ENCODE results near the gene STAG1. TPM values are rescaled to one million over a fixed set of nuclear protein-coding genes. Genes with fewer than 3 reads are reported as not detected.
"Not testable (repeated sequence)": the region's sequence is repeated elsewhere in the genome, so short reads cannot be mapped to it uniquely, and the experiment has no call there.

Gene STAG1
- polyA plus RNA-seq, 2 of the 4 experiments (the other 2 are of a cell fraction): 12.8 to 19.2 TPM

- DNase-seq (ENCODE audit: low read depth in 1 of 2, low spot score in 1 of 2): peak in 1 of 2 experiments; percentile 14
- H3K4me3 ChIP-seq: no peak overlapping the region
- no peak for FAIRE-seq
- ChIA-PET CTCF (interaction anchor here (0.8 kb wide), 1 partner anchor 135 kb away, joined by 3 read pairs; the partner anchor contains the start of gene STAG1), POLR2A (no interaction called here)
- no peaks in the 10 kb centered on the region for H3K9me3 ChIP-seq
- TF ChIP-seq HEYL (CRISPR knock-in tag; IDR thresholded peaks at IDR 0.05) (no peak), ZNF302 (CRISPR knock-in tag; IDR thresholded peaks at IDR 0.05) (no peak), JUNB (IDR thresholded peaks at IDR 0.05) (no peak), NFE2L2 (conservative IDR thresholded peaks at IDR 0.05; ENCODE audit: low read length) (no peak), SREBF2 (IDR thresholded peaks at IDR 0.05) (no peak), RARB (CRISPR knock-in tag; IDR thresholded peaks at IDR 0.05) (no peak), MAFK (IDR thresholded peaks at IDR 0.05; ENCODE audit: partially characterized antibody) (no peak), CBX2 (IDR thresholded peaks at IDR 0.05; ENCODE audit: borderline replicate concordance, low read depth) (no peak), NPAS2 (CRISPR knock-in tag; IDR thresholded peaks at IDR 0.05; ENCODE audit: borderline replicate concordance) (no peak)
- TF ChIP-seq, protein P1, sequence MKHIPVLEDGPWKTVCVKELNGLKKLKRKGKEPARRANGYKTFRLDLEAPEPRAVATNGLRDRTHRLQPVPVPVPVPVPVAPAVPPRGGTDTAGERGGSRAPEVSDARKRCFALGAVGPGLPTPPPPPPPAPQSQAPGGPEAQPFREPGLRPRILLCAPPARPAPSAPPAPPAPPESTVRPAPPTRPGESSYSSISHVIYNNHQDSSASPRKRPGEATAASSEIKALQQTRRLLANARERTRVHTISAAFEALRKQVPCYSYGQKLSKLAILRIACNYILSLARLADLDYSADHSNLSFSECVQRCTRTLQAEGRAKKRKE (CRISPR knock-in tag; IDR thresholded peaks at IDR 0.05; ENCODE audit: low read depth): no peak
- H3K4me1 ChIP-seq: no peaks in the 10 kb centered on the region
- peak in 1 of 2 experiments; percentile 49; a peak in 1 of 6 replicates for ATAC-seq
- no peak overlapping the region for H3K27ac ChIP-seq
- no peak overlapping the region for H3K4me2 ChIP-seq
These were observed 135.0 kb downstream of the STAG1 start for GRCh38 chr3:136617198-136617597.

DNA sequence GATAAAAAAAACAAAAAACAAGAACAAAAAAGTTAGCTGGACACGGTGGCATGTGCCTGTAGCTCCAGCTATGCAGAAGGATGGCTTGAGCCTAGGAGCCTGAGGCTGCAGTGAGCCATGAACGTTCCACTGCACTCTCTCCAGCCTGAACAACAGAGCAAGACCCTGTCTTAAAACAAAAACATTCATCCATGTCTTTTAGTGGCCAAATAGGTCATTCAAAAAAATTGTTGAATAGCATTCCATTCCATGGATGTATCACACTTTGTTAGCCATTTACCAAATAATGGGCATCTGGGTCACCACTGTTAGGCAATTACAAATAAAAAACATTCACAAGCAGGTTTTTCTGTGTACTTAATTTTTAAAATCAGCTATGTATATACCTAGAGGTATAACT lies 139.7 kb downstream of the STAG1 start:
- 91% methylated on average over 2 of the region's 2 CpGs for WGBS (ENCODE audit: missing lambda C conversion rate)
- H3K27ac ChIP-seq: no peak overlapping the region
- TF ChIP-seq ESRRA (IDR thresholded peaks at IDR 0.05; ENCODE audit: borderline replicate concordance, low read length): no peak
- TF ChIP-seq RFX5 (IDR thresholded peaks at IDR 0.05): no peak
- no peak for TF ChIP-seq NFE2L2 (conservative IDR thresholded peaks at IDR 0.05; ENCODE audit: low read length)
- no peak for TF ChIP-seq ELK1 (IDR thresholded peaks at IDR 0.05; ENCODE audit: low read depth, low read length)
- TF ChIP-seq, protein P1 (CRISPR knock-in tag; IDR thresholded peaks at IDR 0.05; ENCODE audit: low read depth): no peak
- no peak for TF ChIP-seq HDAC2 (IDR thresholded peaks at IDR 0.05)
- TF ChIP-seq PBX3 (IDR thresholded peaks at IDR 0.05): no peak
- TF ChIP-seq CHD2 (IDR thresholded peaks at IDR 0.05; ENCODE audit: low read length, partially characterized antibody): no peak
- no peak for TF ChIP-seq SREBF2 (IDR thresholded peaks at IDR 0.05)
- no peak for TF ChIP-seq MAFK (IDR thresholded peaks at IDR 0.05; ENCODE audit: partially characterized antibody)
- no peak for TF ChIP-seq ZNF302 (CRISPR knock-in tag; IDR thresholded peaks at IDR 0.05)
- no peak for FAIRE-seq
- no peak for DNase-seq (ENCODE audit: low read depth in 1 of 2, low spot score in 1 of 2)
- H3K9me3 ChIP-seq: no peaks in the 10 kb centered on the region
- ChIA-PET CTCF (interaction anchor here (1.2 kb wide), 1 partner anchor 140 kb away, joined by 4 read pairs; the partner anchor contains the start of gene STAG1), POLR2A (no interaction called here)
- H3K4me2 ChIP-seq: no peak overlapping the region
- no peaks in the 10 kb centered on the region for H3K4me1 ChIP-seq
- H3K4me3 ChIP-seq: no peak overlapping the region
- ATAC-seq: no peak

- WGBS (ENCODE audit: missing lambda C conversion rate): 96% methylated on average over 2 of the region's 2 CpGs
- FAIRE-seq: no peak
- H3K4me3 ChIP-seq: no peak overlapping the region
- CTCF ChIA-PET: no interaction called here
- POLR2A ChIA-PET: no interaction called here
- DNase-seq (ENCODE audit: low read depth in 1 of 2, low spot score in 1 of 2): no peak
- no peak for TF ChIP-seq PBX3 (IDR thresholded peaks at IDR 0.05)
- no peak for TF ChIP-seq ZFP36 (IDR thresholded peaks at IDR 0.05; ENCODE audit: borderline replicate concordance, partially characterized antibody)
- TF ChIP-seq RARB (CRISPR knock-in tag; IDR thresholded peaks at IDR 0.05): no peak
- TF ChIP-seq HEYL (CRISPR knock-in tag; IDR thresholded peaks at IDR 0.05): no peak
- TF ChIP-seq FOSB (CRISPR knock-in tag; IDR thresholded peaks at IDR 0.05): no peak
- TF ChIP-seq KDM1A (IDR thresholded peaks at IDR 0.05; ENCODE audit: low read depth): no peak
- no peak for TF ChIP-seq TP53 (CRISPR knock-in tag; IDR thresholded peaks at IDR 0.05)
- no peak for TF ChIP-seq HOXA7 (CRISPR knock-in tag; IDR thresholded peaks at IDR 0.05)
- TF ChIP-seq HOXB5 (CRISPR knock-in tag; IDR thresholded peaks at IDR 0.05): no peak
- TF ChIP-seq EP300 (IDR thresholded peaks at IDR 0.05): no peak
- H3K4me2 ChIP-seq: no peak overlapping the region
- H3K9me3 ChIP-seq: no peaks in the 10 kb centered on the region
- peaks cover 14% of the 10 kb centered on the region; the same call in 2 of the 3 replicates for H3K4me1 ChIP-seq
- ATAC-seq: no peak
- H3K27ac ChIP-seq: no peak overlapping the region
These were observed 145.2 kb downstream of the STAG1 start for GRCh38 chr3:136606990-136607389.

DNA sequence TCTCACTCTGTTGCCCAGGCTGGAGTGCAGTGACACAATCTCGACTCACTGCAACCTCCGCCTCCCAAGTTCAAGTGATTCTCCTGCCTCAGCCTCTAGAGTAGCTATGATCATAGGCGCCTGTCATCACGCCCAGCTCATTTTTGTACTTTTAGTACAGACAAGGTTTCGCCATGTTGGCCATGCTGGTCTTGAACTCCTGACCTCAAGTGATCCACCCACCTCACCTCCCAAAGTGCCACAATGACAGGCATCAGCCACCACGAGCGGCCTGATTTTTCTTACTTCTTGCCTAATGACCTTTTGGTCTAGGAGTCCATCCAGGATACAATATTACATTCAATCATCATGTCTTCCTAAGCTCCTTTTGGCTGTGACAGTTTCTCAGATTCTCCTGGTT lies 146.0 kb downstream of the STAG1 start:
- DNase-seq (ENCODE audit: low read depth in 1 of 2, low spot score in 1 of 2); ATAC-seq; H3K4me2 ChIP-seq; POLR2A ChIA-PET; H3K4me3 ChIP-seq; H3K27ac ChIP-seq; FAIRE-seq; H3K9me3 ChIP-seq: not testable (repeated sequence)
- 90% methylated on average over 7 of the region's 7 CpGs for WGBS (ENCODE audit: missing lambda C conversion rate)
- CTCF ChIA-PET: interaction anchor here (0.8 kb wide), 1 partner anchor 146 kb away, joined by 3 read pairs; the partner anchor contains the start of gene STAG1
- peaks cover 14% of the 10 kb centered on the region; the same call in 2 of the 3 replicates for H3K4me1 ChIP-seq
